Keratinocyte (primary cell): ENCODE data around the gene NEK6. TPM values are rescaled to one million over a fixed set of nuclear protein-coding genes. Genes with fewer than 3 reads are reported as not detected.

Source experiments
- DNase-seq: peaks from one replicate; pipeline ENCODE4 v3.0.0-alpha.2; 2011; ENCODE audit warnings: low read depth, missing footprints, low spot score
- FAIRE-seq: peaks from 2 replicates; lab custom pipeline; 2011; peaks lifted over from hg19 to GRCh38; lab: Jason Lieb, UNC
- H2AFZ ChIP-seq: 2 replicates; pipeline ENCODE4 v1.6.0; 2012; ENCODE audit warnings: low read length, control low read depth, inconsistent platforms; ENCODE audit not compliant: control insufficient read depth
- H3K27ac ChIP-seq: 2 replicates; pipeline ENCODE4 v1.5.1; 2011; ENCODE audit warnings: low read length; ENCODE audit not compliant: control insufficient read depth, insufficient read depth
- H3K27me3 ChIP-seq: 3 replicates; pipeline ENCODE4 v1.6.0; 2011; ENCODE audit warnings: low read length; ENCODE audit not compliant: control insufficient read depth, insufficient read depth; ENCODE audit errors: extremely low read depth
- H3K36me3 ChIP-seq, 2 experiments: 2 replicates in 1 of 2; 3 replicates in 1 of 2; pipeline ENCODE4 v1.5.1; 2011; ENCODE audit warnings: low read length in 2 of 2, mild to moderate bottlenecking in 1 of 2; ENCODE audit not compliant: control insufficient read depth in 2 of 2, insufficient read depth in 2 of 2; ENCODE audit errors: extremely low read depth in 1 of 2
- H3K4me1 ChIP-seq: 3 replicates; pipeline ENCODE4 v1.5.1; 2011; ENCODE audit warnings: low read length; ENCODE audit not compliant: control insufficient read depth, insufficient read depth; ENCODE audit errors: extremely low read depth
- H3K4me2 ChIP-seq: 3 replicates; pipeline ENCODE4 v1.6.0; 2011; ENCODE audit warnings: low read depth, low read length; ENCODE audit not compliant: control insufficient read depth, insufficient read depth; ENCODE audit errors: extremely low read depth
- H3K4me3 ChIP-seq, 3 experiments: fragments of 200-600 bp in 1 of 3; sonication (generic) in 1 of 3; 2 replicates in 2 of 3; 3 replicates in 1 of 3; pipeline ENCODE4 v1.5.1; 2011 to 2016; ENCODE audit warnings: low read length in 3 of 3, mild to moderate bottlenecking in 3 of 3, control low read depth in 2 of 3, inconsistent platforms in 1 of 3, low read depth in 1 of 3, mixed read lengths in 1 of 3, mixed run types in 1 of 3, moderate library complexity in 1 of 3; ENCODE audit not compliant: control insufficient read depth in 2 of 3, insufficient read depth in 2 of 3; ENCODE audit errors: extremely low read depth in 1 of 3
- H3K79me2 ChIP-seq: 2 replicates; pipeline ENCODE4 v1.6.0; 2012; ENCODE audit warnings: low read length; ENCODE audit not compliant: control insufficient read depth, insufficient read depth
- H3K9ac ChIP-seq: 3 replicates; pipeline ENCODE4 v1.6.0; 2011; ENCODE audit warnings: low read length; ENCODE audit not compliant: control insufficient read depth, insufficient read depth; ENCODE audit errors: extremely low read depth
- H3K9me1 ChIP-seq: 3 replicates; pipeline ENCODE4 v1.6.0; 2011; ENCODE audit warnings: low read length; ENCODE audit not compliant: control insufficient read depth, insufficient read depth; ENCODE audit errors: extremely low read depth
- H3K9me3 ChIP-seq: 2 replicates; pipeline ENCODE4 v1.5.1; 2012; ENCODE audit warnings: low read depth, low read length; ENCODE audit not compliant: control insufficient read depth
- H4K20me1 ChIP-seq: 3 replicates; pipeline ENCODE4 v1.6.0; 2011; ENCODE audit warnings: low read length; ENCODE audit not compliant: control insufficient read depth, insufficient read depth; ENCODE audit errors: extremely low read depth
- EZH2 ChIP-seq: IDR thresholded peaks from one replicate; pipeline ENCODE4 v1.6.1; 2012; ENCODE audit warnings: inconsistent platforms, mild to moderate bottlenecking, low read length, moderate library complexity
- dilution Hi-C: fragments of 300-500 bp; cut with MboI; formaldehyde crosslinking; loops from one replicate; pipeline ENCODE4 v1.7.0; 2020; ENCODE audit warnings: low sequenced_read_pairs; ENCODE audit not compliant: extremely low pct_ligation_motif_present
- polyA plus RNA-seq, 5 experiments: library from polyadenylated mRNA; depleted of rRNA in 3 of 5; stranded (reverse) in 3 of 5; stranded (forward) in 1 of 5; unstranded in 1 of 5; fragments of >200 nt; gene quantifications; 1 replicate in 1 of 5; 2 replicates in 3 of 5; 3 replicates in 1 of 5; pipeline versions ENCODE4 v1.2.1 to v1.2.3, GENCODE V29; 2011 to 2012; ENCODE audit warnings: missing spikeins in 2 of 5, low read depth in 1 of 5, low replicate concordance in 1 of 5
- TF ChIP-seq, protein P1 (sequence below), 3 experiments: IDR thresholded peaks in 1 of 3; conservative IDR thresholded peaks in 1 of 3; optimal IDR thresholded peaks in 1 of 3; 2 replicates in 2 of 3; 3 replicates in 1 of 3; pipeline versions ENCODE3 to v1.5.1; 2011; ENCODE audit warnings: low read length in 3 of 3, mild to moderate bottlenecking in 3 of 3, moderate library complexity in 2 of 3, control low read depth in 1 of 3, inconsistent platforms in 1 of 3; ENCODE audit not compliant: insufficient read depth in 2 of 3; ENCODE audit errors: extremely low read depth in 1 of 3

The NEK6 gene
- polyA plus RNA-seq, 1 donor (not counting 4 experiments of a cell fraction or from before 2014, with no cell fraction given): 56.4 TPM

DNA sequence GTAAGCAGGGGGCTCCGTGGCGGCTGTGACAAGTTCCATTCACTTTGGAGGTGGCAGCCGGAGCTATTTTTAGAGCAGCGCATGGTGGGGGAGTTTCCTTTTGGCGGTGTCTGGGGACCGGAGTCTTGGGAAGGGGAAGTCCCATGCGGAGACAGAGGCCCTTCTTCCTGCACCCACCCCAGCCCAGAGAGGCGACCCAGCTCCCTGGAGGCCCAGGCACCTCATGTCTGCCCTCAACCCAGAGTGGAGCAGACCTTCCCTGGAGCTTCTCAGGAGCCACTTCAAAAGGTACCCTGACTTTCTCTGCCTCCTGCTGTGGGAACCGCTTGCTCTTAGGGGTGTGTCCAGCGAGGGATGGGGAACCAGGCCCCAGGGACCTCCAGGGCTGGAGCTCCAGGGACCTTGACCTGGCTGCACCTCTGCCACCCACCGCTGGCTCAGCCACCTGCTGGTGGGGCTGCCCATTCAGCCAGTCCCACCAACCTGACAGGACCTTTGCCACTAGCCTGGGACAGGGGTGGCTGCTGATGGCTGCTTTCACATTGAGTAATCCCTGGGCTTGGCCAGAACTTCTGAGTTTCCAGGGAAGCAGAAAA, 34.1 kb downstream of the NEK6 start:
- Histone ChIP-seq H2AFZ (no peak overlapping the region), H3K4me1 (peaks cover 45% of the 10 kb centered on the region), H3K36me3 (peaks cover 5 to 26% of the 10 kb centered on the region in 2 experiments), H3K9me3 (no peaks in the 10 kb centered on the region), H3K4me3 (no peak overlapping the region), H3K79me2 (peaks cover 67% of the 10 kb centered on the region), H3K27me3 (no peaks in the 10 kb centered on the region), H3K27ac (no peak overlapping the region), H3K9ac (no peak overlapping the region), H3K4me2 (no peak overlapping the region), H3K9me1 (peaks cover 7% of the 10 kb centered on the region), H4K20me1 (peaks cover 23% of the 10 kb centered on the region)
- TF ChIP-seq, protein P1, sequence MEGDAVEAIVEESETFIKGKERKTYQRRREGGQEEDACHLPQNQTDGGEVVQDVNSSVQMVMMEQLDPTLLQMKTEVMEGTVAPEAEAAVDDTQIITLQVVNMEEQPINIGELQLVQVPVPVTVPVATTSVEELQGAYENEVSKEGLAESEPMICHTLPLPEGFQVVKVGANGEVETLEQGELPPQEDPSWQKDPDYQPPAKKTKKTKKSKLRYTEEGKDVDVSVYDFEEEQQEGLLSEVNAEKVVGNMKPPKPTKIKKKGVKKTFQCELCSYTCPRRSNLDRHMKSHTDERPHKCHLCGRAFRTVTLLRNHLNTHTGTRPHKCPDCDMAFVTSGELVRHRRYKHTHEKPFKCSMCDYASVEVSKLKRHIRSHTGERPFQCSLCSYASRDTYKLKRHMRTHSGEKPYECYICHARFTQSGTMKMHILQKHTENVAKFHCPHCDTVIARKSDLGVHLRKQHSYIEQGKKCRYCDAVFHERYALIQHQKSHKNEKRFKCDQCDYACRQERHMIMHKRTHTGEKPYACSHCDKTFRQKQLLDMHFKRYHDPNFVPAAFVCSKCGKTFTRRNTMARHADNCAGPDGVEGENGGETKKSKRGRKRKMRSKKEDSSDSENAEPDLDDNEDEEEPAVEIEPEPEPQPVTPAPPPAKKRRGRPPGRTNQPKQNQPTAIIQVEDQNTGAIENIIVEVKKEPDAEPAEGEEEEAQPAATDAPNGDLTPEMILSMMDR (optimal IDR thresholded peaks at IDR 0.05 in 1 of 3, IDR thresholded peaks at IDR 0.05 in 1 of 3, conservative IDR thresholded peaks at IDR 0.05 in 1 of 3; ENCODE audit: extremely low read depth in 1 of 3, insufficient read depth in 2 of 3, low read length in 3 of 3): no peak
- TF ChIP-seq EZH2: no peak
- DNase-seq (no peak), FAIRE-seq (no peak)
- dilution Hi-C loops: no loop called here

DNA sequence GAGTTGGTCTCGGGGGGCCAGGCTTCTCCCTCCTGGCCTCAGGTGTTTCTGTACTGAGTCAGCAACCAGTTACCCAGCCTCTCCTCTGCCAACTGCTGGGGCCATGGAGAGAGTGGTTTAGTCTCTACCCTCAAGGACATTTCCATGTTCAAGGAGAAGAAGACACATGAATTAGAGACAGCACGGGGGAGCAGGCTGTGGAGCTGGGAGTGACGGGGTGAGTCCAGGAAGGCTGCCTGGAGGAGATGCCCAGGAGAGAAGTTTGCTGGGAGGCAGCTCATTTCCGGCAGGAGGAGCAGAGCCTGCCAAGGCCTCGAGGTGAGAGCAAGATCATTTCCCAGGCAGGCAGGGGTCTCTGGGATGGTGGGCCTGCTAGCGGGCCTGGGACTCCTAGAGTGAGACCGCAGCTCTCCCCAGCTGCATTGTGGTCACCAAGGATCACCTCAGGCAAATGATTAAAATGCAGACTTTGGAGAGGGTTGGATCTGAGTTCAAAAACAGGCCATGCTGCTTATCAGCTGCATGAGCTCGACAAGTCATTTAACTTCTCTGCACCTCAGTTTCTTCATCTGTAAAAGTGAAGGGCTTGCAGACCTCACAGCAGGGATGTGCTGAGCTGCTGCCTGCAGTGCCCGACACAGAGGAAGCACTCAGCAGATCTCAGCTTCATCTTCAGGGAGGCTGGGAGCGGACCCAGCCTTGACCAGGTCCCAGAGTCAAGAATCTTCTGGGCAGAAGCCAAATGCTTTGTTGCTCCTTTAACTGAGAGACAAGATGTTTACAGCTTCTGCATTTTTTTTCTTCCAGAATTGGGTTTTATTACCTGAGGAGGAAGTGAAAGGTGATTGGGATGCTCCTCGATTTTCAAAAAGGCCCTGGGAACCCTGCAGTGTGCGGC, 35.2 kb downstream of the NEK6 start:
- FAIRE-seq (no peak), DNase-seq (no peak)
- dilution Hi-C loops: no loop called here
- peaks cover 60% of the 10 kb centered on the region for H3K79me2 ChIP-seq
- H3K9me3 ChIP-seq: no peaks in the 10 kb centered on the region
- no peak overlapping the region for H3K4me2 ChIP-seq
- H3K4me1 ChIP-seq: peaks cover 55% of the 10 kb centered on the region
- H3K27me3 ChIP-seq: no peaks in the 10 kb centered on the region
- no peak overlapping the region for H3K9ac ChIP-seq
- no peak overlapping the region for H3K4me3 ChIP-seq
- H3K9me1 ChIP-seq: peaks cover 7% of the 10 kb centered on the region
- TF ChIP-seq, protein P1 (optimal IDR thresholded peaks at IDR 0.05 in 1 of 3, IDR thresholded peaks at IDR 0.05 in 1 of 3, conservative IDR thresholded peaks at IDR 0.05 in 1 of 3; ENCODE audit: extremely low read depth in 1 of 3, insufficient read depth in 2 of 3, low read length in 3 of 3): no peak
- TF ChIP-seq EZH2: no peak
- no peak overlapping the region for H2AFZ ChIP-seq
- H3K36me3 ChIP-seq: peaks cover 2 to 21% of the 10 kb centered on the region in 2 experiments
- H4K20me1 ChIP-seq: peaks cover 21% of the 10 kb centered on the region
- no peak overlapping the region for H3K27ac ChIP-seq
